ENCODE measurements around the gene CDH23.

The CDH23 gene

DNA sequence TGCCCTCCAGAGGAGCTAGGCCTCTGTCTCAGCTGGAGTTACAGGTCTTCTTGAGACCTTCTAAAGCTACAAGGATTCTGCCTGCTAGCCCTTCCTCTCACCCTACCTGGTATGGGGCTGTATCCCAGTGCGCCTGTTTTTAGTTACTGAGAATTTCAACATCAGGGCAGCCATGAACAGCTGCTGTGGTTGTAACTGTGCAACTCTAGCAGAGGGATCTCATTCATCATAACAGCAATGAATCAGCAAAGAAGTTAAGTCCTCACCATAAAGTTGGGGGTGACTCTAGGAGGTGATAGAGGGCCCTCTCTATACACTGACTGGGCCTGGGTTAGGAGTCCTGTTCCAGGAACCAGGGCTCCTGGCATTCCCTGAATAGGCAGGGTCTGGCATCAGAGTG is 14.0 kb upstream of the CDH23 start:
- peaks cover 8% of the 10 kb centered on the region; the same call in 1 of the 2 replicates for H3F3A ChIP-seq (ENCODE audit: control insufficient read depth, insufficient read depth)
- H3K4me3 ChIP-seq (ENCODE audit: low read length): no peak overlapping the region
- H3K27ac ChIP-seq (ENCODE audit: low read depth, low read length): no peak overlapping the region
- no peaks in the 10 kb centered on the region for H3K36me3 ChIP-seq (ENCODE audit: control insufficient read depth, low read length)
- H3K4me1 ChIP-seq (ENCODE audit: control insufficient read depth, low read length): peaks cover 17% of the 10 kb centered on the region
- no peak overlapping the region for H3K4me2 ChIP-seq (ENCODE audit: low read length)
- no peaks in the 10 kb centered on the region for H4K20me1 ChIP-seq (ENCODE audit: control insufficient read depth, insufficient read depth, low read depth, low read length)
- no peaks in the 10 kb centered on the region for H3K79me2 ChIP-seq (ENCODE audit: control insufficient read depth, low read length)
- H3K9me2 ChIP-seq (replicated peaks; ENCODE audit: control insufficient read depth, low read length): no peaks in the 10 kb centered on the region
- no peaks in the 10 kb centered on the region for H3K9me3 ChIP-seq (ENCODE audit: control insufficient read depth, insufficient read depth, low read length)
- TF ChIP-seq, protein P1, sequence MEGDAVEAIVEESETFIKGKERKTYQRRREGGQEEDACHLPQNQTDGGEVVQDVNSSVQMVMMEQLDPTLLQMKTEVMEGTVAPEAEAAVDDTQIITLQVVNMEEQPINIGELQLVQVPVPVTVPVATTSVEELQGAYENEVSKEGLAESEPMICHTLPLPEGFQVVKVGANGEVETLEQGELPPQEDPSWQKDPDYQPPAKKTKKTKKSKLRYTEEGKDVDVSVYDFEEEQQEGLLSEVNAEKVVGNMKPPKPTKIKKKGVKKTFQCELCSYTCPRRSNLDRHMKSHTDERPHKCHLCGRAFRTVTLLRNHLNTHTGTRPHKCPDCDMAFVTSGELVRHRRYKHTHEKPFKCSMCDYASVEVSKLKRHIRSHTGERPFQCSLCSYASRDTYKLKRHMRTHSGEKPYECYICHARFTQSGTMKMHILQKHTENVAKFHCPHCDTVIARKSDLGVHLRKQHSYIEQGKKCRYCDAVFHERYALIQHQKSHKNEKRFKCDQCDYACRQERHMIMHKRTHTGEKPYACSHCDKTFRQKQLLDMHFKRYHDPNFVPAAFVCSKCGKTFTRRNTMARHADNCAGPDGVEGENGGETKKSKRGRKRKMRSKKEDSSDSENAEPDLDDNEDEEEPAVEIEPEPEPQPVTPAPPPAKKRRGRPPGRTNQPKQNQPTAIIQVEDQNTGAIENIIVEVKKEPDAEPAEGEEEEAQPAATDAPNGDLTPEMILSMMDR (IDR thresholded peaks at IDR 0.05; ENCODE audit: low read depth, low read length, poor library complexity, severe bottlenecking): no peak
- TF ChIP-seq EZH2phosphoT487 (IDR thresholded peaks at IDR 0.05; ENCODE audit: borderline replicate concordance, low read length): no peak
- peaks cover 9% of the 10 kb centered on the region for H3K27me3 ChIP-seq (ENCODE audit: control insufficient read depth, low read length)

DNA sequence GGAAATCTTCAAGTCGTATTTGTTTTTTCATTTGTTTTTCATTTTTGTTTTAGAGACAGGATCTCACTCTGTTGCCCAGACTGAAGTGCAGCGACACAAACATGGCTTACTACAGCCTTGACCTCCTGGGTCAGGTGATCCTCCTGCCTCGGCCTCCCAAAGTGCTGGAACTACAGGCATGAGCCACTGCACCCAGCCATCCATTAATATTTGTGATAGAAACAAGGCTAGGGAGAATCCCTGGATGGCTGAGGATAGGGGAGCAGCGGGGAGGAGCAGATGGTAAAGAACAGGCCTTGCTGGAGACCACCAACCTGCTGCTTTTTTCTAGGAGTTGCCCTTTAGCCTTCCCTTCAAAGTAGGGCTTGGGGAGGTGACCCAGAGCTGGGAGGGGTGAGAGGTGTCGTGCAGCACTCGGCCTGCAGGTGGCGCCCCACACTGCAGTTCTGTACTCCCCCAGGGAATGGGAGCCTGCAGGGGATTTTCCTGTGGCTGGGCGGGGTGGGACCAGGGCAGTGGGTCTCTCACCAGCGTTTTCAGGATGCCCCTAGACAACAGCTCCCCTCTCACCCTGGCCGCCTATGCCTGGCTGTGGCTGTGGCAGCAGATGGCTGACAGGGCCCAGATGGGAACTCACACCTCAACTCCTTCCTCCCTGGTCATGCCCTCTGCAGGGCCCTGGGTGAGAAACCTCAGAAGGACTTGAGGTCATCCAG is 12.6 kb upstream of the CDH23 start:
- Histone ChIP-seq H3K36me3 (ENCODE audit: control insufficient read depth, low read length) (no peaks in the 10 kb centered on the region), H3K79me2 (ENCODE audit: control insufficient read depth, low read length) (no peaks in the 10 kb centered on the region), H3K4me2 (ENCODE audit: low read length) (no peak overlapping the region), H4K20me1 (ENCODE audit: control insufficient read depth, insufficient read depth, low read depth, low read length) (no peaks in the 10 kb centered on the region), H3K27ac (ENCODE audit: low read depth, low read length) (no peak overlapping the region), H3K4me3 (ENCODE audit: low read length) (no peak overlapping the region), H3K9me3 (ENCODE audit: control insufficient read depth, insufficient read depth, low read length) (no peaks in the 10 kb centered on the region), H3K4me1 (ENCODE audit: control insufficient read depth, low read length) (peaks cover 4% of the 10 kb centered on the region), H3F3A (ENCODE audit: control insufficient read depth, insufficient read depth) (peaks cover under 1% of the 10 kb centered on the region; the same call in 1 of the 2 replicates), H3K27me3 (ENCODE audit: control insufficient read depth, low read length) (peaks cover 12% of the 10 kb centered on the region), H3K9me2 (replicated peaks; ENCODE audit: control insufficient read depth, low read length) (no peaks in the 10 kb centered on the region)
- no peak for TF ChIP-seq EZH2phosphoT487 (IDR thresholded peaks at IDR 0.05; ENCODE audit: borderline replicate concordance, low read length)
- TF ChIP-seq, protein P1 (IDR thresholded peaks at IDR 0.05; ENCODE audit: low read depth, low read length, poor library complexity, severe bottlenecking): peak; percentile 97

DNA sequence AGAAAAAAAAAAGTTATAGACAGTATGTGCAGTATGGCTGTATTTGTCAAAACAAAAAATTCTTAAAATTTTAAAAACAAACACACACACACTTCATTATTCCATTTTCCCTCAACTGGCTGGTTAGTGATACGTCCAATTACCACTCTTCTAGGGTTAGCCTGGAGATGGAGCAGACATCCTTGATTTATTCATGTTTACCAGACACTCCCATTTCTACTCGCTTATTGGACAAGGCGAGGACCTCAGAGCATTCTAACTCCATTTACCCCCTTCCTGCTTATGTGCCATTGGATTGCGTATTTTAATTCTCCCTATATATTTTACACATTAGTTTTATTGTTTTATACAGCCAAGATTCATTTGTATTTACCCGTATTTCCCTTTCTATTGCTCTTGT is 8.5 kb upstream of the CDH23 start:
- Histone ChIP-seq H3K4me1 (ENCODE audit: control insufficient read depth, low read length) (no peaks in the 10 kb centered on the region), H3K9me2 (replicated peaks; ENCODE audit: control insufficient read depth, low read length) (no peaks in the 10 kb centered on the region), H3F3A (ENCODE audit: control insufficient read depth, insufficient read depth) (no peaks in the 10 kb centered on the region), H3K4me3 (ENCODE audit: low read length) (no peak overlapping the region), H3K27ac (ENCODE audit: low read depth, low read length) (no peak overlapping the region), H3K4me2 (ENCODE audit: low read length) (no peak overlapping the region), H3K36me3 (ENCODE audit: control insufficient read depth, low read length) (no peaks in the 10 kb centered on the region), H3K27me3 (ENCODE audit: control insufficient read depth, low read length) (peaks cover 18% of the 10 kb centered on the region), H3K9me3 (ENCODE audit: control insufficient read depth, insufficient read depth, low read length) (no peaks in the 10 kb centered on the region), H4K20me1 (ENCODE audit: control insufficient read depth, insufficient read depth, low read depth, low read length) (no peaks in the 10 kb centered on the region), H3K79me2 (ENCODE audit: control insufficient read depth, low read length) (no peaks in the 10 kb centered on the region)
- TF ChIP-seq EZH2phosphoT487 (IDR thresholded peaks at IDR 0.05; ENCODE audit: borderline replicate concordance, low read length): no peak
- TF ChIP-seq, protein P1 (IDR thresholded peaks at IDR 0.05; ENCODE audit: low read depth, low read length, poor library complexity, severe bottlenecking): no peak
